Measurements from ENCODE around the gene TNN. TPM values are rescaled to one million over a fixed set of nuclear protein-coding genes. Genes with fewer than 3 reads are reported as not detected.

TNN gene
- total and polyA plus RNA-seq, 10 of the 15 experiments (the other 5 are each of a cell fraction or from before 2014, with no cell fraction given) = 0.05 to 0.17 (median 0.11) TPM

GRCh38 chr1:175023043-175023921 lies 44.4 kb upstream of the TNN start, which contains the start of gene MRPS14:
MRPS14 (minus strand) TSS chr1:175023425; CDS start chr1:175023408, 17 bp downstream.
- POLR2A ChIA-PET = interaction anchor here (0.5 to 4.2 kb wide), 17 partner anchors 9 to 1355 kb away, joined by 3 to 45 read pairs (median 5); partner anchors contain the start of gene CACYBP
- TF ChIP-seq CTCF (IDR thresholded peaks at IDR 0.05 in 2 of 3, conservative IDR thresholded peaks at IDR 0.05 in 1 of 3; ENCODE audit: control insufficient read depth in 2 of 3, extremely low read depth in 1 of 3, insufficient read depth in 1 of 3, low read depth in 3 of 3, low read length in 3 of 3) (no peak), ZNF592 (IDR thresholded peaks at IDR 0.05) (no peak), ATF3 (IDR thresholded peaks at IDR 0.05; ENCODE audit: borderline replicate concordance, extremely low read depth, low read depth, low read length) (0 out of 2 replicates have a peak, but pooled peaks have one; percentile 2), RFX5 (IDR thresholded peaks at IDR 0.05; ENCODE audit: low read depth, low read length) (no peak), TCF7 (IDR thresholded peaks at IDR 0.05; ENCODE audit: borderline replicate concordance) (peak; percentile 83; the same call in 1 of the 2 replicates), CREM (IDR thresholded peaks at IDR 0.05; ENCODE audit: low read depth) (peak; percentile 90), E2F8 (IDR thresholded peaks at IDR 0.05; ENCODE audit: low read depth, partially characterized antibody) (no peak), PBX3 (IDR thresholded peaks at IDR 0.05; ENCODE audit: insufficient replicate concordance, low read depth, low read length) (no peak), SPI1 (IDR thresholded peaks at IDR 0.05; ENCODE audit: borderline replicate concordance, insufficient read depth, low read depth, low read length) (no peak)

More at GRCh38 chr1:175023043-175023921, 44.4 kb upstream of the TNN start, which contains the start of gene MRPS14:
- WGBS (ENCODE audit: insufficient coverage, insufficient replicate concordance, low lambda C conversion rate, missing lambda C conversion rate) = 2% methylated on average over 42 of the region's 42 CpGs
- ChIA-PET SMC1A (ENCODE audit: uncharacterized antibody, unreplicated experiment) (interaction anchor here (0.6 to 3.7 kb wide), 11 partner anchors 10 to 1201 kb away, joined by 3 to 33 read pairs (median 5); partner anchors contain the start of gene CACYBP), RAD21 (ENCODE audit: unreplicated experiment) (interaction anchor here (0.6 to 5.0 kb wide), 12 partner anchors 20 to 171 kb away, joined by 3 to 58 read pairs (median 4); partner anchors contain the start of gene CACYBP), CTCF (interaction anchor here (0.6 to 4.0 kb wide), 20 partner anchors 11 to 328 kb away, joined by 3 to 38 read pairs (median 4); partner anchors contain the start of gene CACYBP)
- Histone ChIP-seq H3K79me2 (ENCODE audit: control insufficient read depth, insufficient read depth, low read length) (peaks cover 26% of the 10 kb centered on the region), H3K9ac (ENCODE audit: control insufficient read depth, insufficient read depth, low read length) (peak within 1 kb of the TSS; percentile 90), H3K4me3 (peak within 1 kb of the TSS; percentile 89), H4K20me1 (ENCODE audit: control insufficient read depth, insufficient read depth) (no peaks in the 10 kb centered on the region), H3K4me2 (ENCODE audit: control insufficient read depth, insufficient read depth) (peak within 1 kb of the TSS; percentile 77), H2AFZ (ENCODE audit: control insufficient read depth, low read depth, low read length) (peak within 1 kb of the TSS; percentile 95), H3K9me3 (replicated peaks; ENCODE audit: control insufficient read depth, insufficient read depth, low read length) (no peaks in the 10 kb centered on the region; the same call in 2 of the 3 replicates), H3K36me3 (ENCODE audit: control insufficient read depth in 2 of 2, insufficient read depth in 2 of 2, low read length in 1 of 2) (no peaks in the 10 kb centered on the region), H3K27me3 (replicated peaks in 1 of 2; ENCODE audit: control insufficient read depth in 2 of 2, insufficient read depth in 2 of 2, low read length in 1 of 2) (no peaks in the 10 kb centered on the region), H3K4me1 (ENCODE audit: control insufficient read depth, insufficient read depth, low read length) (no peaks in the 10 kb centered on the region; the same call in 1 of the 2 replicates), H3K27ac (ENCODE audit: control insufficient read depth, insufficient read depth) (peak within 1 kb of the TSS; percentile 90)
- TSS peak; percentile 80 for BruUV-seq (replicated peaks)
- FAIRE-seq = peak; percentile 98
- in situ Hi-C loops (cut with MboI) = no loop called here
- peak; percentile 98 for ATAC-seq
- intact Hi-C loops (cut with micrococcal nuclease; ENCODE audit: unreplicated experiment) = loop anchor here (1.0 kb wide), 1 partner anchor 24 kb away; the partner anchor contains the start of gene CACYBP
- DNase-seq (ENCODE audit: low read depth, low spot score) = peak; percentile 95

Data from GM12878 (cell line).